H9 (cell line): ENCODE measurements around the gene CAMK2G. TPM values are rescaled to one million over a fixed set of nuclear protein-coding genes. Genes with fewer than 3 reads are reported as not detected.

Source experiments
- DNase-seq: peaks from one replicate; pipeline ENCODE4 v3.0.0-alpha.2; 2017
- H2AFZ ChIP-seq: one replicate; pipeline ENCODE4 v1.6.1; 2013; ENCODE audit warnings: mild to moderate bottlenecking, low read length, control low read depth, moderate library complexity
- H2AK5ac ChIP-seq: 2 replicates; pipeline ENCODE4 v1.6.1; 2013; ENCODE audit warnings: low read length, control low read depth, mixed read lengths; ENCODE audit not compliant: insufficient read length
- H2BK120ac ChIP-seq: one replicate; pipeline ENCODE4 v1.6.1; 2013; ENCODE audit warnings: low read depth, mild to moderate bottlenecking, low read length, control low read depth, inconsistent platforms; ENCODE audit not compliant: poor library complexity, severe bottlenecking
- H2BK12ac ChIP-seq: 2 replicates; pipeline ENCODE4 v1.6.1; 2013; ENCODE audit warnings: low read length, control low read depth, mixed read lengths, low read depth; ENCODE audit not compliant: insufficient read length
- H2BK15ac ChIP-seq: 2 replicates; pipeline ENCODE4 v1.6.1; 2013; ENCODE audit warnings: low read depth, low read length, control low read depth
- H2BK20ac ChIP-seq: one replicate; pipeline ENCODE4 v1.6.1; 2013; ENCODE audit warnings: low read depth, mild to moderate bottlenecking, low read length, control low read depth, inconsistent platforms; ENCODE audit not compliant: poor library complexity, severe bottlenecking
- H2BK5ac ChIP-seq: 2 replicates; pipeline ENCODE4 v1.6.1; 2013; ENCODE audit warnings: low read length, control low read depth, mixed read lengths; ENCODE audit not compliant: insufficient read length
- H3K14ac ChIP-seq: 2 replicates; pipeline ENCODE4 v1.6.1; 2013; ENCODE audit warnings: low read length, control low read depth; ENCODE audit not compliant: insufficient read depth
- H3K18ac ChIP-seq: 2 replicates; pipeline ENCODE4 v1.6.1; 2013; ENCODE audit warnings: low read depth, mild to moderate bottlenecking, mixed read lengths, low read length, control low read depth; ENCODE audit not compliant: insufficient read length
- H3K23ac ChIP-seq: 2 replicates; pipeline ENCODE4 v1.6.1; 2013; ENCODE audit warnings: low read length, control low read depth, mixed read lengths, low read depth; ENCODE audit not compliant: insufficient read length
- H3K23me2 ChIP-seq: 2 replicates; pipeline ENCODE4 v1.6.1; 2013; ENCODE audit warnings: low read depth, mild to moderate bottlenecking, mixed read lengths, low read length, control low read depth; ENCODE audit not compliant: insufficient read length, poor library complexity, severe bottlenecking
- H3K27ac ChIP-seq: 2 replicates; pipeline ENCODE4 v1.5.1; 2013; ENCODE audit warnings: low read length, control low read depth, mixed read lengths, low read depth; ENCODE audit not compliant: insufficient read length
- H3K27me3 ChIP-seq: 2 replicates; pipeline ENCODE4 v1.6.1; 2013; ENCODE audit warnings: low read length, control low read depth, inconsistent platforms; ENCODE audit not compliant: insufficient read depth
- H3K4ac ChIP-seq: 2 replicates; pipeline ENCODE4 v1.6.1; 2013; ENCODE audit warnings: low read depth, mild to moderate bottlenecking, control low read depth, inconsistent platforms, low read length, moderate library complexity
- H3K4me1 ChIP-seq: 2 replicates; pipeline ENCODE4 v1.6.1; 2013; ENCODE audit warnings: low read length, control low read depth, inconsistent platforms; ENCODE audit not compliant: insufficient read depth
- H3K4me2 ChIP-seq: 2 replicates; pipeline ENCODE4 v1.6.1; 2013; ENCODE audit warnings: low read length, control low read depth, mixed read lengths; ENCODE audit not compliant: insufficient read length, insufficient read depth
- H3K56ac ChIP-seq: 2 replicates; pipeline ENCODE4 v1.6.1; 2013; ENCODE audit warnings: low read depth, mild to moderate bottlenecking, mixed read lengths, low read length, control low read depth; ENCODE audit not compliant: insufficient read length
- H3K79me1 ChIP-seq: 2 replicates; pipeline ENCODE4 v1.6.1; 2013; ENCODE audit warnings: low read depth, mild to moderate bottlenecking, moderate library complexity, low read length, control low read depth, inconsistent platforms; ENCODE audit not compliant: insufficient read depth, poor library complexity, severe bottlenecking
- H3K79me2 ChIP-seq: 2 replicates; pipeline ENCODE4 v1.6.1; 2013; ENCODE audit warnings: low read length, control low read depth, inconsistent platforms; ENCODE audit not compliant: insufficient read depth
- H3K9ac ChIP-seq: 2 replicates; pipeline ENCODE4 v1.6.1; 2013; ENCODE audit warnings: low read length, control low read depth, mixed read lengths; ENCODE audit not compliant: insufficient read length; ENCODE audit errors: extremely low read depth
- H3K9me3 ChIP-seq: one replicate; pipeline ENCODE4 v1.6.1; 2013; ENCODE audit warnings: low read depth, low read length, inconsistent platforms; ENCODE audit not compliant: control insufficient read depth
- H3T11ph ChIP-seq: one replicate; pipeline ENCODE4 v1.6.1; 2013; ENCODE audit warnings: mild to moderate bottlenecking, low read length, control low read depth, inconsistent platforms
- H4K20me1 ChIP-seq: one replicate; pipeline ENCODE4 v1.6.1; 2013; ENCODE audit not compliant: control insufficient read depth, insufficient read length, insufficient read depth
- H4K5ac ChIP-seq: 2 replicates; pipeline ENCODE4 v1.6.1; 2013; ENCODE audit warnings: low read depth, mild to moderate bottlenecking, mixed read lengths, low read length, control low read depth; ENCODE audit not compliant: insufficient read length
- H4K8ac ChIP-seq: replicated peaks from 2 replicates; pipeline ENCODE4 v1.6.1; 2013; ENCODE audit warnings: low read length, control low read depth, mixed read lengths, low read depth; ENCODE audit not compliant: insufficient read length
- H4K91ac ChIP-seq: 2 replicates; pipeline ENCODE4 v1.6.1; 2013; ENCODE audit warnings: low read depth, mild to moderate bottlenecking, moderate library complexity, mixed read lengths, low read length, control low read depth; ENCODE audit not compliant: insufficient read length
- H3K27ac Mint-ChIP-seq, 3 experiments: 2 replicates in 2 of 3; 3 replicates in 1 of 3; pipeline ENCODE4 v1.8.0; 2020 to 2021; ENCODE audit warnings: mixed read lengths in 3 of 3, mild to moderate bottlenecking in 1 of 3, moderate library complexity in 1 of 3
- H3K27me3 Mint-ChIP-seq: 2 replicates; pipeline ENCODE4 v1.8.0; 2021; ENCODE audit warnings: low read depth, mild to moderate bottlenecking, moderate library complexity, mixed read lengths
- H3K36me3 Mint-ChIP-seq, 3 experiments: 2 replicates in 2 of 3; 3 replicates in 1 of 3; pipeline ENCODE4 v1.8.0; 2020 to 2021; ENCODE audit warnings: low read depth in 3 of 3, mixed read lengths in 3 of 3; ENCODE audit not compliant: insufficient read depth in 1 of 3
- H3K4me1 Mint-ChIP-seq, 2 experiments: 2 replicates each; pipeline ENCODE4 v1.8.0; 2020; ENCODE audit warnings: mixed read lengths in 2 of 2
- H3K4me3 Mint-ChIP-seq, 2 experiments: 2 replicates in 1 of 2; 3 replicates in 1 of 2; pipeline ENCODE4 v1.8.0; 2020 to 2021; ENCODE audit warnings: mild to moderate bottlenecking in 2 of 2, mixed read lengths in 2 of 2, moderate library complexity in 1 of 2
- H3K9me3 Mint-ChIP-seq, 2 experiments: 2 replicates in 1 of 2; 3 replicates in 1 of 2; pipeline ENCODE4 v1.8.0; 2020; ENCODE audit warnings: mild to moderate bottlenecking in 2 of 2, mixed read lengths in 2 of 2, moderate library complexity in 1 of 2
- CTCF ChIP-seq: fragments of 200-600 bp; sonication (generic); conservative IDR thresholded peaks from 3 replicates; pipeline ENCODE4 v1.8.0; 2021; ENCODE audit warnings: antibody characterized with exemption, mild to moderate bottlenecking
- WGBS: extraction: QIAGEN DNeasy Blood & Tissue Kit; methylation state at CpG from one replicate; pipeline ENCODE4 v1.1.7; 2013; ENCODE audit warnings: missing lambda C conversion rate, low lambda C conversion rate, mixed read lengths; ENCODE audit not compliant: insufficient read length; ENCODE audit errors: extremely low coverage; 5-methylcytosine and 5-hydroxymethylcytosine counted together
- total RNA-seq: library from RNA; stranded (reverse); gene quantifications from 2 replicates; pipeline ENCODE4 v1.2.1, GENCODE V29; 2021

The CAMK2G gene
- total RNA-seq, 1 experiment from 2014 or later = 31.8 TPM

GRCh38 chr10:73915206-73915851 lies 41.0 kb upstream of the CAMK2G start:
- H3K27ac ChIP-seq = no peak overlapping the region
- H2BK5ac ChIP-seq = no peak overlapping the region
- H2BK15ac ChIP-seq = no peak overlapping the region
- Mint-ChIP-seq H3K4me3 (no peak overlapping the region), H3K36me3 (peaks cover 9 to 18% (median 13%) of the 10 kb centered on the region in 3 experiments; a peak in 6 of 7 replicates), H3K27me3 (peaks cover 28% of the 10 kb centered on the region), H3K9me3 (no peaks in the 10 kb centered on the region), H3K4me1 (peaks cover 37 to 42% of the 10 kb centered on the region in 2 experiments), H3K27ac (peak overlapping the region in 1 of 3 experiments; percentile 8; a peak in 2 of 7 replicates)
- peaks cover 13% of the 10 kb centered on the region for H3K23me2 ChIP-seq
- H3K4me2 ChIP-seq = no peak overlapping the region
- no peak for TF ChIP-seq CTCF
- no peak overlapping the region for H2BK120ac ChIP-seq
- H3K79me2 ChIP-seq = no peaks in the 10 kb centered on the region
- H3K14ac ChIP-seq = no peak overlapping the region
- no peak for DNase-seq
- H3K9ac ChIP-seq = no peak overlapping the region
- no peak overlapping the region for H3T11ph ChIP-seq
- H3K18ac ChIP-seq = no peak overlapping the region
- H3K27me3 ChIP-seq = no peaks in the 10 kb centered on the region; the same call in 1 of the 2 replicates
- H4K20me1 ChIP-seq = no peaks in the 10 kb centered on the region
- no CpG with 5 or more reads among the region's 8 CpGs for WGBS
- H3K4me1 ChIP-seq = peaks cover 9% of the 10 kb centered on the region
- no peak overlapping the region for H2BK12ac ChIP-seq
- H3K56ac ChIP-seq = no peak overlapping the region
- no peaks in the 10 kb centered on the region for H3K79me1 ChIP-seq
- H4K8ac ChIP-seq = no peak overlapping the region
- no peak overlapping the region for H2BK20ac ChIP-seq
- no peak overlapping the region for H3K4ac ChIP-seq
- no peak overlapping the region for H2AFZ ChIP-seq
- H3K9me3 ChIP-seq = no peaks in the 10 kb centered on the region
- H4K91ac ChIP-seq = no peak overlapping the region
- H3K23ac ChIP-seq = no peak overlapping the region
- H2AK5ac ChIP-seq = no peak overlapping the region
- H4K5ac ChIP-seq = no peak overlapping the region
